GM13976 (cell line): Measurements from ENCODE around the gene TAP2.

Experiments
- DNase-seq: peaks from one replicate; pipeline ENCODE4 v3.0.0; 2012; ENCODE audit warnings: low spot score
- in situ Hi-C: fragments of 300-500 bp; cut with MboI; formaldehyde crosslinking; loops from one replicate; pipeline ENCODE4 v1.12.0; 2022; ENCODE audit warnings: low sequenced_read_pairs, mixed read lengths, inconsistent platforms; ENCODE audit not compliant: unreplicated experiment
- TF ChIP-seq, protein P1 (sequence below): IDR thresholded peaks from 2 replicates; pipeline ENCODE4 v1.5.1; 2012; ENCODE audit warnings: borderline replicate concordance, mild to moderate bottlenecking; ENCODE audit not compliant: insufficient read depth; ENCODE audit errors: extremely low read depth, missing control alignments, control extremely low read depth

Gene TAP2

DNA sequence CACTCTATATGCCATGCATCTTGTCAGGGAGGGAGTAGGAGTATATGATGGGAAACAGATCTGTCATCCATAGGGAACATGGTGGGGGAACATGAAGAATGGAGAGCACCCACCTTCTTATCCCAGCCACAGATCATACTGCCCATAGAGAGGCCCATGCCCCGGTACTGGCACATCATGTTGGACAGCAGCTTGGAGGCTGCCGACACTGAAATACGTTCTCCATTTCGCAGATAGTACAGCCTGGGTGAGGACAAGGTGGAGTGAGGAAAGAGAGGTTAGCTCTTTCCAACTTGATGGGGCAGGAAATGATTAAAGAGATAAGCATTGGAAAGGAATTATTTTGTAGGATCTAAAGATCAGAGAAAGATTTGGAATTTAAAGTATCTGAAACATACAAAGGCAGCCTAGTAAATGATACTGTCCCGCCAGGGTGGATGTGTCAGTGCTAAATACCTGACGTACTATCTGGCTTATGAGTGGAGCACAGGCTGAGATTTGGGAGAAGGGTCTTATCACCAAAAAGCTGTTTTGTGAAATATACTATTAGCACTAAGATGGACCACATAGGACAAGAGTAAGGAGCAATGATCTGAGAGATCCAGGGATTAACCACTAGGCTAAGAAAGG lies 3.6 kb upstream of the TAP2 start:
- DNase-seq: no peak
- in situ Hi-C loops: no loop called here
- TF ChIP-seq, protein P1, sequence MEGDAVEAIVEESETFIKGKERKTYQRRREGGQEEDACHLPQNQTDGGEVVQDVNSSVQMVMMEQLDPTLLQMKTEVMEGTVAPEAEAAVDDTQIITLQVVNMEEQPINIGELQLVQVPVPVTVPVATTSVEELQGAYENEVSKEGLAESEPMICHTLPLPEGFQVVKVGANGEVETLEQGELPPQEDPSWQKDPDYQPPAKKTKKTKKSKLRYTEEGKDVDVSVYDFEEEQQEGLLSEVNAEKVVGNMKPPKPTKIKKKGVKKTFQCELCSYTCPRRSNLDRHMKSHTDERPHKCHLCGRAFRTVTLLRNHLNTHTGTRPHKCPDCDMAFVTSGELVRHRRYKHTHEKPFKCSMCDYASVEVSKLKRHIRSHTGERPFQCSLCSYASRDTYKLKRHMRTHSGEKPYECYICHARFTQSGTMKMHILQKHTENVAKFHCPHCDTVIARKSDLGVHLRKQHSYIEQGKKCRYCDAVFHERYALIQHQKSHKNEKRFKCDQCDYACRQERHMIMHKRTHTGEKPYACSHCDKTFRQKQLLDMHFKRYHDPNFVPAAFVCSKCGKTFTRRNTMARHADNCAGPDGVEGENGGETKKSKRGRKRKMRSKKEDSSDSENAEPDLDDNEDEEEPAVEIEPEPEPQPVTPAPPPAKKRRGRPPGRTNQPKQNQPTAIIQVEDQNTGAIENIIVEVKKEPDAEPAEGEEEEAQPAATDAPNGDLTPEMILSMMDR: no peak

DNA sequence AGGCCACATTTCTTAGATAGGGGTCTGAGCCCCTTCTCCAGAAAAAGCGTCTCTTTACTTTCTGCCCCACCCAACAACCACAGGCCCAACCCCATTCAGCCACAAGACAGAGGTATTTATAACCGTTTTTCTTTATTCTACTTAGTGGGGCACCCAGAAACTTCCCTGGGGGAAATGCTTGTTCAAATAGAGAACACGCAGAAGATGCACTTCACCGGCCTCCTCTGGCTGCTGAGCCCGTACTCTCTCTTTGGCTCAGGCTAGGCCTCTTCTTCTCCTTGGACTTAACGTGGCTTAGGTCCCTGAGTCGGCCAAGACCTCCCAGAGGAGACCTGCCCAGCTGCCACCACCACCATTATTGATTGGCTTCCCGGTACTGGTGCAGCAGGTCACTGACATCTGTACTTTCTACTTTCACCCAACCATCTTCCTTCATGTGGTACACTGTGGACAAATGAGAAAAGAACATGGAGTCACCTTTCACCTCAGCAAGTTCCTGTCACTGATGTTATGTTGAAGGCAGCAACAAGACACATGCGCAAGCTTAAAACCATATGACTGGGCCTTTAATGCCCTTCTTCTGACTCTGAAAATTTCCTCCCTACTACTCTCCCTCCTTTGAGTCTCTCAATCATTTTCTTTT lies 2.2 kb upstream of the TAP2 start:
- in situ Hi-C loops: no loop called here
- peak; percentile 57 for DNase-seq
- TF ChIP-seq, protein P1: no peak

DNA sequence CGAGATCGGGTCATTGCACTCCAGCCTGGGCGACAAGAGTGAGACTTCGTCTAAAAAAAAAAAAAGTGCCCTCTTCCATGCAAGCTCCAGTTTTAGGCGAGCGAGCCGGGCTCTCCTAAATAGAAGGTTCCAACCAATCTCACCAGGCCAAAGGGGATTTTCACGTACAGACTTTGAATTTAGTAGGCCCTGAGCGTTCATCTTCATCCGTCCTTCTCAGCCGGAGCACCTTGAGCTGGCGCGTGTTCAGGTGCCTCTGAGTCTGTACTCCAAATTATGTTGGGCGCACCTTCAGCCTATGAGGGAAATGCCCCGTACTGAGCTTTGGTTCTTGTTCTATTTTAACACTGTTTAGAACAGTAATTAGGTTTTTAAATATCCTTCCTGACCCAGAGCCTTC lies 817 bp upstream of the TAP2 start:
- DNase-seq: no peak
- in situ Hi-C loops: no loop called here
- TF ChIP-seq, protein P1: no peak

DNA sequence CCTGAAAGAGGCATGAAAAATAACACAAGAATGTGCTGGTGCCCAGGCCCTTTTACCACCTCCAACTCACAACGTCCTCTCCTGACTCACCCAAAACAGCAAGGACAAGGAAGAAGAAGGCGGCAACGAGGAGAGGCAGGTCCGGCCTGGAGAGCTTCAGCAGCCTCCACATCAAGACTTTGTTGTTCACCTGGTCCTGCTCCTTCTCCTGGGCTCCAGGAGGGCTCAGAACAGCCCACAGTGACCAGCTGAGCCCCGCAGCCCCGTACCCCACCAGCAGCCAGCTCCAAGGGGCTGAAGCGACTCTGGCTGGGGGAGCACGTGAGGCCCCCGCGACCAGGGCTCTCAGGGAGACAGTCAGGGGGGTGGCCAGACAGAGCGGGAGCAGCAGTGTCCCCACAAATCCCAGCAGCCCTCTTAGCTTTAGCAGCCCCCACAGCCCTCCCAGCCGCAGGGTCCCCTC lies 857 bp downstream of the TAP2 start:
- TF ChIP-seq, protein P1: no peak
- in situ Hi-C loops: no loop called here
- DNase-seq: no peak

DNA sequence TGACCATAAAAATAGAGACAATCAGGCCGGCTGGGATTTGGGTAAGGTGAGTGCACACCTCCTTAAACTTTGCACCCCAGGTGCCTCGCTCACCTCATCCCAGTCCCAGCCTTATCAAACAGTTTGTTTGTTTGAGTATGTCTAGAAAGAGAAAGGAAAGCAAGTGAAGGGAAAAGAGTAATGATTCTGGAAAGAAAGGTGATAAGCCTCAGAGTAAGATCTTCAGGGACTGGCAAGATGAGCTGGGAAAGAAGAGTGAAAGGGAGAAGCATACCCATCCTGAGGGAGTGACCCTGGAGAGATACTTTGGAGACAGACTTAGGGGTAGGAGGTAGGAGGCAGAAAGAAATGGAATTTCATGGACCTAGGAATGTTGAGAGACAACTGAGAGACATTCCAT lies 1.7 kb downstream of the TAP2 start:
- DNase-seq: no peak
- in situ Hi-C loops: no loop called here
- TF ChIP-seq, protein P1: no peak

DNA sequence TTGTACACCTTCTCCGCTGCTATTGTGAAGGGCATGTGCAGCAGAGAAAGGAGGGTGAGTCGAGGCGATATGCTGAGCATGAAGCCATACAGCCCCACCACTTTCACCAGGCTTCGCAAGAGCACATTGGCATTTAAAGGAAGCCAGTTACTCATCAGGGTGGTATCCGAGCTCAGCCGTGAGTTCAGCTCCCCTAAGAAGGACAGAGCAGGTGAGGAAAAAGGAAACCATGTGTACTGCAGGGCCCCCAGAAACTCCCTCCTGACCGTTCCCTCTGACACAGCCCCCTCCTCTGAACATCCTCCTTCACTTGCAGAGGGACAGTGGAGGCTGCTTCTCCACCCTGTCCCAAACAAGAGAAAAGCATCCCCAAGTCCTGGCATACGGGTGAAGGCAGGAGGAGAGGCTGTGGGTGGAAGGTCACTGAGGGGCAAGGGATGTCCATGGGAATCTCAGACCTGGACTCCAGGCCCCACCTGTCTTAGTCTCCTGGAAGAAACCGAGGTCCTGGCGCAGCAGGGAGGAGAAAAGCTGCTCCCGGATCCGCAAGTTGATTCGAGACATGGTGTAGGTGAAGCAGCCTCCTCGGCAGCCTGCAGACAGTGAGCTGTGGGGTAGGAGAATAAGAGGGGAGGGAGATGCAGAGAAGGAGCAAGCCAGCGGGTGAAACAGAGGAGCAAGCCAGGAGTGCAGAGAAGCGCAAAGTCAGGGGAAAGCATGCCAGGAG lies 3.2 kb downstream of the TAP2 start:
- TF ChIP-seq, protein P1: no peak
- in situ Hi-C loops: no loop called here
- DNase-seq: no peak
